H9 (cell line): Measurements from ENCODE around the gene MKI67. TPM values are rescaled to one million over a fixed set of nuclear protein-coding genes. Genes with fewer than 3 reads are reported as not detected.
A peak's percentile ranks its signal among the peaks of the same experiment; 100 is the strongest.

Experiments used
- DNase-seq: peaks from one replicate; pipeline ENCODE4 v3.0.0-alpha.2; 2017
- H2AFZ ChIP-seq: one replicate; pipeline ENCODE4 v1.6.1; 2013; ENCODE audit warnings: mild to moderate bottlenecking, low read length, control low read depth, moderate library complexity
- H2AK5ac ChIP-seq: 2 replicates; pipeline ENCODE4 v1.6.1; 2013; ENCODE audit warnings: low read length, control low read depth, mixed read lengths; ENCODE audit not compliant: insufficient read length
- H2BK120ac ChIP-seq: one replicate; pipeline ENCODE4 v1.6.1; 2013; ENCODE audit warnings: low read depth, mild to moderate bottlenecking, low read length, control low read depth, inconsistent platforms; ENCODE audit not compliant: poor library complexity, severe bottlenecking
- H2BK12ac ChIP-seq: 2 replicates; pipeline ENCODE4 v1.6.1; 2013; ENCODE audit warnings: low read length, control low read depth, mixed read lengths, low read depth; ENCODE audit not compliant: insufficient read length
- H2BK15ac ChIP-seq: 2 replicates; pipeline ENCODE4 v1.6.1; 2013; ENCODE audit warnings: low read depth, low read length, control low read depth
- H2BK20ac ChIP-seq: one replicate; pipeline ENCODE4 v1.6.1; 2013; ENCODE audit warnings: low read depth, mild to moderate bottlenecking, low read length, control low read depth, inconsistent platforms; ENCODE audit not compliant: poor library complexity, severe bottlenecking
- H2BK5ac ChIP-seq: 2 replicates; pipeline ENCODE4 v1.6.1; 2013; ENCODE audit warnings: low read length, control low read depth, mixed read lengths; ENCODE audit not compliant: insufficient read length
- H3K14ac ChIP-seq: 2 replicates; pipeline ENCODE4 v1.6.1; 2013; ENCODE audit warnings: low read length, control low read depth; ENCODE audit not compliant: insufficient read depth
- H3K18ac ChIP-seq: 2 replicates; pipeline ENCODE4 v1.6.1; 2013; ENCODE audit warnings: low read depth, mild to moderate bottlenecking, mixed read lengths, low read length, control low read depth; ENCODE audit not compliant: insufficient read length
- H3K23ac ChIP-seq: 2 replicates; pipeline ENCODE4 v1.6.1; 2013; ENCODE audit warnings: low read length, control low read depth, mixed read lengths, low read depth; ENCODE audit not compliant: insufficient read length
- H3K23me2 ChIP-seq: 2 replicates; pipeline ENCODE4 v1.6.1; 2013; ENCODE audit warnings: low read depth, mild to moderate bottlenecking, mixed read lengths, low read length, control low read depth; ENCODE audit not compliant: insufficient read length, poor library complexity, severe bottlenecking
- H3K27ac ChIP-seq: 2 replicates; pipeline ENCODE4 v1.5.1; 2013; ENCODE audit warnings: low read length, control low read depth, mixed read lengths, low read depth; ENCODE audit not compliant: insufficient read length
- H3K27me3 ChIP-seq: 2 replicates; pipeline ENCODE4 v1.6.1; 2013; ENCODE audit warnings: low read length, control low read depth, inconsistent platforms; ENCODE audit not compliant: insufficient read depth
- H3K4ac ChIP-seq: 2 replicates; pipeline ENCODE4 v1.6.1; 2013; ENCODE audit warnings: low read depth, mild to moderate bottlenecking, control low read depth, inconsistent platforms, low read length, moderate library complexity
- H3K4me1 ChIP-seq: 2 replicates; pipeline ENCODE4 v1.6.1; 2013; ENCODE audit warnings: low read length, control low read depth, inconsistent platforms; ENCODE audit not compliant: insufficient read depth
- H3K4me2 ChIP-seq: 2 replicates; pipeline ENCODE4 v1.6.1; 2013; ENCODE audit warnings: low read length, control low read depth, mixed read lengths; ENCODE audit not compliant: insufficient read length, insufficient read depth
- H3K56ac ChIP-seq: 2 replicates; pipeline ENCODE4 v1.6.1; 2013; ENCODE audit warnings: low read depth, mild to moderate bottlenecking, mixed read lengths, low read length, control low read depth; ENCODE audit not compliant: insufficient read length
- H3K79me1 ChIP-seq: 2 replicates; pipeline ENCODE4 v1.6.1; 2013; ENCODE audit warnings: low read depth, mild to moderate bottlenecking, moderate library complexity, low read length, control low read depth, inconsistent platforms; ENCODE audit not compliant: insufficient read depth, poor library complexity, severe bottlenecking
- H3K79me2 ChIP-seq: 2 replicates; pipeline ENCODE4 v1.6.1; 2013; ENCODE audit warnings: low read length, control low read depth, inconsistent platforms; ENCODE audit not compliant: insufficient read depth
- H3K9ac ChIP-seq: 2 replicates; pipeline ENCODE4 v1.6.1; 2013; ENCODE audit warnings: low read length, control low read depth, mixed read lengths; ENCODE audit not compliant: insufficient read length; ENCODE audit errors: extremely low read depth
- H3K9me3 ChIP-seq: one replicate; pipeline ENCODE4 v1.6.1; 2013; ENCODE audit warnings: low read depth, low read length, inconsistent platforms; ENCODE audit not compliant: control insufficient read depth
- H3T11ph ChIP-seq: one replicate; pipeline ENCODE4 v1.6.1; 2013; ENCODE audit warnings: mild to moderate bottlenecking, low read length, control low read depth, inconsistent platforms
- H4K20me1 ChIP-seq: one replicate; pipeline ENCODE4 v1.6.1; 2013; ENCODE audit not compliant: control insufficient read depth, insufficient read length, insufficient read depth
- H4K5ac ChIP-seq: 2 replicates; pipeline ENCODE4 v1.6.1; 2013; ENCODE audit warnings: low read depth, mild to moderate bottlenecking, mixed read lengths, low read length, control low read depth; ENCODE audit not compliant: insufficient read length
- H4K8ac ChIP-seq: replicated peaks from 2 replicates; pipeline ENCODE4 v1.6.1; 2013; ENCODE audit warnings: low read length, control low read depth, mixed read lengths, low read depth; ENCODE audit not compliant: insufficient read length
- H4K91ac ChIP-seq: 2 replicates; pipeline ENCODE4 v1.6.1; 2013; ENCODE audit warnings: low read depth, mild to moderate bottlenecking, moderate library complexity, mixed read lengths, low read length, control low read depth; ENCODE audit not compliant: insufficient read length
- H3K27ac Mint-ChIP-seq, 3 experiments: 2 replicates in 2 of 3; 3 replicates in 1 of 3; pipeline ENCODE4 v1.8.0; 2020 to 2021; ENCODE audit warnings: mixed read lengths in 3 of 3, mild to moderate bottlenecking in 1 of 3, moderate library complexity in 1 of 3
- H3K27me3 Mint-ChIP-seq: 2 replicates; pipeline ENCODE4 v1.8.0; 2021; ENCODE audit warnings: low read depth, mild to moderate bottlenecking, moderate library complexity, mixed read lengths
- H3K36me3 Mint-ChIP-seq, 3 experiments: 2 replicates in 2 of 3; 3 replicates in 1 of 3; pipeline ENCODE4 v1.8.0; 2020 to 2021; ENCODE audit warnings: low read depth in 3 of 3, mixed read lengths in 3 of 3; ENCODE audit not compliant: insufficient read depth in 1 of 3
- H3K4me1 Mint-ChIP-seq, 2 experiments: 2 replicates each; pipeline ENCODE4 v1.8.0; 2020; ENCODE audit warnings: mixed read lengths in 2 of 2
- H3K4me3 Mint-ChIP-seq, 2 experiments: 2 replicates in 1 of 2; 3 replicates in 1 of 2; pipeline ENCODE4 v1.8.0; 2020 to 2021; ENCODE audit warnings: mild to moderate bottlenecking in 2 of 2, mixed read lengths in 2 of 2, moderate library complexity in 1 of 2
- H3K9me3 Mint-ChIP-seq, 2 experiments: 2 replicates in 1 of 2; 3 replicates in 1 of 2; pipeline ENCODE4 v1.8.0; 2020; ENCODE audit warnings: mild to moderate bottlenecking in 2 of 2, mixed read lengths in 2 of 2, moderate library complexity in 1 of 2
- CTCF ChIP-seq: fragments of 200-600 bp; sonication (generic); conservative IDR thresholded peaks from 3 replicates; pipeline ENCODE4 v1.8.0; 2021; ENCODE audit warnings: antibody characterized with exemption, mild to moderate bottlenecking
- total RNA-seq: library from RNA; stranded (reverse); gene quantifications from 2 replicates; pipeline ENCODE4 v1.2.1, GENCODE V29; 2021

Gene MKI67
- total RNA-seq, 1 experiment from 2014 or later: 108 TPM

- Histone ChIP-seq H2BK120ac (no peak overlapping the region), H3K27me3 (no peaks in the 10 kb centered on the region), H3K9ac (no peak overlapping the region), H3K18ac (no peak overlapping the region), H2AK5ac (no peak overlapping the region), H4K5ac (no peak overlapping the region), H3K4ac (no peak overlapping the region), H3K79me1 (peaks cover 3% of the 10 kb centered on the region), H2BK20ac (no peak overlapping the region), H2BK12ac (no peak overlapping the region), H3K9me3 (no peaks in the 10 kb centered on the region), H4K91ac (no peak overlapping the region), H3K23me2 (peaks cover 7% of the 10 kb centered on the region), H2BK15ac (no peak overlapping the region), H3K27ac (no peak overlapping the region), H3K79me2 (peaks cover 17% of the 10 kb centered on the region; the same call in 1 of the 2 replicates), H3K14ac (no peak overlapping the region), H4K20me1 (no peaks in the 10 kb centered on the region), H3K4me2 (no peak overlapping the region), H3K56ac (no peak overlapping the region), H2BK5ac (no peak overlapping the region), H3K4me1 (peaks cover 3% of the 10 kb centered on the region; the same call in 1 of the 2 replicates), H2AFZ (no peak overlapping the region), H4K8ac (no peak overlapping the region), H3K23ac (no peak overlapping the region), H3T11ph (no peak overlapping the region)
- no peaks in the 10 kb centered on the region; the same call in 1 of the 2 replicates for H3K27me3 Mint-ChIP-seq
- H3K4me1 Mint-ChIP-seq: peaks cover 24 to 29% of the 10 kb centered on the region in 2 experiments
- peak overlapping the region; percentile 46 to 86; a peak in 4 of 5 replicates for H3K4me3 Mint-ChIP-seq
- TF ChIP-seq CTCF: no peak
- H3K9me3 Mint-ChIP-seq: peaks cover 0 to 2% of the 10 kb centered on the region in 2 experiments; a peak in 1 of 5 replicates
- peaks cover 27 to 44% (median 41%) of the 10 kb centered on the region in 3 experiments for H3K36me3 Mint-ChIP-seq
- DNase-seq: no peak
- no peak overlapping the region for H3K27ac Mint-ChIP-seq
Measured at GRCh38 chr10:128123846-128124245, 2.4 kb downstream of the MKI67 start.
